A549 treated with CpdA at 1 μM for 4 hours (cell line): ENCODE data around the gene DDC. TPM values are rescaled to one million over a fixed set of nuclear protein-coding genes. Genes with fewer than 3 reads are reported as not detected.

Experiments
- total RNA-seq: library from RNA; stranded (reverse); fragments of 200-300 nt; extraction: Qiagen RNA extraction; gene quantifications from 5 replicates; pipeline ENCODE4 v1.2.3, GENCODE V29; 2022; ENCODE audit warnings: low read depth

DDC gene, protein sequence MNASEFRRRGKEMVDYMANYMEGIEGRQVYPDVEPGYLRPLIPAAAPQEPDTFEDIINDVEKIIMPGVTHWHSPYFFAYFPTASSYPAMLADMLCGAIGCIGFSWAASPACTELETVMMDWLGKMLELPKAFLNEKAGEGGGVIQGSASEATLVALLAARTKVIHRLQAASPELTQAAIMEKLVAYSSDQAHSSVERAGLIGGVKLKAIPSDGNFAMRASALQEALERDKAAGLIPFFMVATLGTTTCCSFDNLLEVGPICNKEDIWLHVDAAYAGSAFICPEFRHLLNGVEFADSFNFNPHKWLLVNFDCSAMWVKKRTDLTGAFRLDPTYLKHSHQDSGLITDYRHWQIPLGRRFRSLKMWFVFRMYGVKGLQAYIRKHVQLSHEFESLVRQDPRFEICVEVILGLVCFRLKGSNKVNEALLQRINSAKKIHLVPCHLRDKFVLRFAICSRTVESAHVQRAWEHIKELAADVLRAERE
- 0.77 to 1.6 TPM (median 1.2 TPM) in 5 replicates for total RNA-seq

DNA sequence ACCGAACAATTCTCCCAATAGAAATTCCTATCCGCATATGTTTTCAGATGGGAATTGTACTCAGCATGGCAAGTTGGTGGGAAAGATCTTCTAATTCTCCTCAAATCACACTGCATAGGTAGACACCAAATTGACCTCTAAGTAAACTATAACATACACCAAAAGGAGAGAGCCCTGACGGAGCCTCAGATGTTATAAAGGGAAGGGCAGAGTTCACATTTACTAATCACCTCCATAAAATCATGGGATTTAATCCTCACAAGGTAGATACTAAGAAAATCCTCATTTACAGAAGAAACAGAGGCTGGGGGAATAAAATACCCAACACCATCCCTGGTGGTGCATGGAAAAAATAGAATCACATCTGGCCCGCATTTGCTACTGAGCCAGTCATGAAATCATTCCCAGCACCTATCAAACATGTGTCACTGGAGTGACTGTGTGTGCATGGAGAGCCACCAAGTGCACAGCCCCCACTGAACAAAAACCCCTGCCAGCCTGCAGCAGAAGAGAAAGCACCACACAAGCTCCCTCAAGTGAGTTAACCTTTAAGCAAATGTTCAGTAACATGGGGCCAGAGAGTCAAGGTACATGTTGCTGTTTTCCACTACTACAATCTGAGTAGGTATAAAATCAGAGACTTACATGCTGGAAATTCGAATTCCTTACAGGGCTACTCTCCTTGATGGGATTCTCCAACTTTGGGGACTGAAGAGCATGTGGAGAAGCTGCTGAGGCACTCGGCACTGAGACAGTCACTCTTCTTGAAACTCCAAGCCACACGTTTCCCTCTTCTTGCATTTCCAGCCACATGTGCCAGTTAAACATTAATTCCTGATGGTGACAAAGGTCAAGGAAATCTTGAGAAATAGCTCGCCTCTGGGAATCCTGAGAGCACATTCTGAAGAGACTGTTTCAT lies at the start of gene DDC:
Gene DDC, minus strand, starts transcription at position 766 of the 919 bp plus-strand sequence. CDS start 21,320 bp downstream, outside the sequence.

DNA sequence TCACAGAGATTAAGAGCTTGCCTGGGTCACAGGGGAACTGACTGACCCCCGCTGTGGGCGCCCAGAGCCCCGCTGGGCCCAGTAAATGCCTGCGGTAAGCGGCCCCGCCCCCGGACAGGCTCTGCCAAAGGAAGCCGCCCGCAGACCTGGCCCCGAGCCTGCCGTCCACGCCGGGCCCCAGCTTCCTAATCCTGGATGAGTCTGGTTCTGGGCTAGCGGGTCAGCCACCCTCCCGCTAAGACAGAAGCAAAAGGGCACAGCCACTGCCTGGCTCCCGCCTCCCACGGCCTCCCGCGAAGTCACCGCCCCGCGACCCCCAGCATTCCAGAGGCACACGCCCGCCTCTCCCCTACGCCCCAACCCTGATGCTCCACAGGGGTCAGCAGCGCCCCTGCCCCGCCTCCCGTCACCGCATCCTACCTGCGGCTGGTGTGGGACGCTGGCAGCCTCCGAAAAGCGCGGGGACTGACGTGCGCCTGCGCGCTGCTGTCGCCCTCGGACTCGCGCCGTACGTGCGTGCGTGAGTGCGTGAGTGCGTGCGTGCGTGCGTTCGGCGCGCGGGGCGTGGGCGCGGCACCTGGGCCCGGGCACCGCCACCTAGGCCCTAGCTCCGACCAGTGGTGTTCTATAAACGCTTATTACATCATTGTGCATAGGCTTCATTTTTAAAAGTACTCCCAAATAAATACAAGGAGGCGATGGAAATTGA lies 115.2 kb downstream of the DDC start, which contains the start of gene FIGNL1:
Gene FIGNL1, minus strand, starts transcription at position 470 of the 709 bp plus-strand sequence. CDS start 3,063 bp downstream, outside the sequence.

Other genes with a start within 250 kb of the DDC start
- 16.0 to 19.5 TPM (median 18.3 TPM) in 5 replicates for gene FIGNL1, start 115.1 kb downstream of the DDC start, total RNA-seq
- gene GRB10, start 217.5 kb upstream of the DDC start, total RNA-seq, result 66.8 to 87.0 TPM (median 76.8 TPM) in 5 replicates